Esophagus muscularis mucosa (tissue), 4 donors: ENCODE data around the gene DSP.

Experiments used
- EP300 ChIP-seq: sonication (generic); formaldehyde crosslinking; IDR thresholded peaks from one replicate; pipeline ENCODE4 v1.6.1; 2017; ENCODE audit warnings: antibody characterized with exemption
- POLR2A ChIP-seq: fragments of 450-650 bp; IDR thresholded peaks from one replicate; pipeline ENCODE4 v1.6.1; 2017; ENCODE audit warnings: antibody characterized with exemption, moderate library complexity, mild to moderate bottlenecking, low read depth
- POLR2AphosphoS5 ChIP-seq, 2 donors: sonication (generic); formaldehyde crosslinking; IDR thresholded peaks; one replicate each; pipeline ENCODE4 v1.6.1; 2017; ENCODE audit warnings: antibody characterized with exemption in 2 of 2
- TF ChIP-seq, protein P1 (sequence below), 3 experiments: fragments of 200-600 bp in 2 of 3; fragments of 450-650 bp in 1 of 3; sonication (generic) in 2 of 3; IDR thresholded peaks; one replicate each; pipeline ENCODE4 v1.5.1; 2017 to 2019; ENCODE audit warnings: antibody characterized with exemption in 3 of 3, mild to moderate bottlenecking in 2 of 3, moderate library complexity in 1 of 3

DNA sequence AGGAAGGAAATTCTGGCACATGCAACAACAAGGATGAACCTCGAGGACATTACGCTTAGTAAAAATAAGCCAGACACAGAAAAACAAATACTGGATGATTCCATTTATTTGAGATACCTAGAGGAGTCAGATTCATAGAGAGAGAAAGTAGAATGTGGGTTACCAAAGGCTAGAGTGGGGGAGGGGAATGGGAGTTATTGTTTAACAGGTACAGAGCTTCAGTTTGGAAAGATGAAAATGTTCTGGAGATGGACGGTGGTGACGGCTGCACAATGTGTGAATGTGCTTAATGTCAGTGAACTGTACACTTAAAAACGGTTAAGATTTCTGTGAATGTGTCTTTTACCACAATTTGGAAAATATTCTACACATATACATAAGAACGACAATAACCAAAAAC is 33.9 kb upstream of the DSP start:
- TF ChIP-seq, protein P1, sequence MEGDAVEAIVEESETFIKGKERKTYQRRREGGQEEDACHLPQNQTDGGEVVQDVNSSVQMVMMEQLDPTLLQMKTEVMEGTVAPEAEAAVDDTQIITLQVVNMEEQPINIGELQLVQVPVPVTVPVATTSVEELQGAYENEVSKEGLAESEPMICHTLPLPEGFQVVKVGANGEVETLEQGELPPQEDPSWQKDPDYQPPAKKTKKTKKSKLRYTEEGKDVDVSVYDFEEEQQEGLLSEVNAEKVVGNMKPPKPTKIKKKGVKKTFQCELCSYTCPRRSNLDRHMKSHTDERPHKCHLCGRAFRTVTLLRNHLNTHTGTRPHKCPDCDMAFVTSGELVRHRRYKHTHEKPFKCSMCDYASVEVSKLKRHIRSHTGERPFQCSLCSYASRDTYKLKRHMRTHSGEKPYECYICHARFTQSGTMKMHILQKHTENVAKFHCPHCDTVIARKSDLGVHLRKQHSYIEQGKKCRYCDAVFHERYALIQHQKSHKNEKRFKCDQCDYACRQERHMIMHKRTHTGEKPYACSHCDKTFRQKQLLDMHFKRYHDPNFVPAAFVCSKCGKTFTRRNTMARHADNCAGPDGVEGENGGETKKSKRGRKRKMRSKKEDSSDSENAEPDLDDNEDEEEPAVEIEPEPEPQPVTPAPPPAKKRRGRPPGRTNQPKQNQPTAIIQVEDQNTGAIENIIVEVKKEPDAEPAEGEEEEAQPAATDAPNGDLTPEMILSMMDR (IDR thresholded peaks at IDR 0.05), result no peak
- no peak for TF ChIP-seq POLR2AphosphoS5 (IDR thresholded peaks at IDR 0.05)
- no peak for TF ChIP-seq EP300
- TF ChIP-seq POLR2A, result no peak
